Measurements from ENCODE around the gene ABCD1.

DNA sequence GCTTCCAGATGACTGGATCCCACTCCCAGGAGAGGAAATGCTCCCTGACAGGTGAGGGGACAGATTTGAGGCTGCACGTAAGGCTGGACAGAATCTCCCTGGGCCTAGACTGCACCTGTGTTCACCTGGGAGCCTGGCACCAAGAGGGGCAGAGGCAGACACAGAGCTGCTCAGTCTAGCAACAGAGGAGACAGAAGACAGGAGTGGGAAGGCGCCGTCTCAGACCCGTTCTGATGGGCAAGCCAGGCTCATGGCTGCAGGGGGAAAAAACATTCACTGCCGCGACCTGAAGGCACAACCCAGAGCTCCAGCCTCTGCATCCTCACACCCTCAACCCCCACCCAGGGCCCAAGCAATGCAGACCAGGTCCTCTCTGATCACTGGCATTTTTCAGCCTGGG is 17.2 kb upstream of the ABCD1 start:
- TF ChIP-seq CEBPB (IDR thresholded peaks at IDR 0.05) (no peak), MYC (IDR thresholded peaks at IDR 0.05; ENCODE audit: borderline replicate concordance, low read length) (no peak), POLR2A (IDR thresholded peaks at IDR 0.05; ENCODE audit: low read length) (no peak), BHLHE40 (IDR thresholded peaks at IDR 0.05; ENCODE audit: low read depth, low read length) (no peak), ATOH8 (CRISPR knock-in tag; IDR thresholded peaks at IDR 0.05; ENCODE audit: low read depth) (no peak), CBX2 (IDR thresholded peaks at IDR 0.05; ENCODE audit: borderline replicate concordance, low read depth) (no peak), HES2 (IDR thresholded peaks at IDR 0.05) (no peak), CHD4 (IDR thresholded peaks at IDR 0.05; ENCODE audit: borderline replicate concordance) (no peak), NFE2L2 (conservative IDR thresholded peaks at IDR 0.05; ENCODE audit: low read length) (no peak)
- TF ChIP-seq, protein P1, sequence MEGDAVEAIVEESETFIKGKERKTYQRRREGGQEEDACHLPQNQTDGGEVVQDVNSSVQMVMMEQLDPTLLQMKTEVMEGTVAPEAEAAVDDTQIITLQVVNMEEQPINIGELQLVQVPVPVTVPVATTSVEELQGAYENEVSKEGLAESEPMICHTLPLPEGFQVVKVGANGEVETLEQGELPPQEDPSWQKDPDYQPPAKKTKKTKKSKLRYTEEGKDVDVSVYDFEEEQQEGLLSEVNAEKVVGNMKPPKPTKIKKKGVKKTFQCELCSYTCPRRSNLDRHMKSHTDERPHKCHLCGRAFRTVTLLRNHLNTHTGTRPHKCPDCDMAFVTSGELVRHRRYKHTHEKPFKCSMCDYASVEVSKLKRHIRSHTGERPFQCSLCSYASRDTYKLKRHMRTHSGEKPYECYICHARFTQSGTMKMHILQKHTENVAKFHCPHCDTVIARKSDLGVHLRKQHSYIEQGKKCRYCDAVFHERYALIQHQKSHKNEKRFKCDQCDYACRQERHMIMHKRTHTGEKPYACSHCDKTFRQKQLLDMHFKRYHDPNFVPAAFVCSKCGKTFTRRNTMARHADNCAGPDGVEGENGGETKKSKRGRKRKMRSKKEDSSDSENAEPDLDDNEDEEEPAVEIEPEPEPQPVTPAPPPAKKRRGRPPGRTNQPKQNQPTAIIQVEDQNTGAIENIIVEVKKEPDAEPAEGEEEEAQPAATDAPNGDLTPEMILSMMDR (IDR thresholded peaks at IDR 0.05): no peak
- TF ChIP-seq, protein P2, sequence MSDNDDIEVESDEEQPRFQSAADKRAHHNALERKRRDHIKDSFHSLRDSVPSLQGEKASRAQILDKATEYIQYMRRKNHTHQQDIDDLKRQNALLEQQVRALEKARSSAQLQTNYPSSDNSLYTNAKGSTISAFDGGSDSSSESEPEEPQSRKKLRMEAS (IDR thresholded peaks at IDR 0.05): no peak

Data from A549 (cell line).